Thoracic aorta (tissue), 2 donors: ENCODE data around the gene PALD1. TPM values are rescaled to one million over a fixed set of nuclear protein-coding genes. Genes with fewer than 3 reads are reported as not detected.

Experiments used
- ATAC-seq: fragments of 150-250 bp; one replicate; pipeline ENCODE4 v1.8.0; 2017; ENCODE audit warnings: low read depth; ENCODE audit not compliant: insufficient number of reproducible peaks, low FRiP score
- DNase-seq: peaks from one replicate; pipeline ENCODE4 v3.0.0-alpha.2; 2020; ENCODE audit warnings: low spot score
- H3K27ac ChIP-seq, 2 donors: fragments of 200-600 bp; sonication (generic); 1 replicate in 1 of 2; 2 replicates in 1 of 2; pipeline ENCODE4 v1.5.1; 2016; ENCODE audit warnings: mild to moderate bottlenecking in 2 of 2, moderate library complexity in 2 of 2
- H3K27me3 ChIP-seq: fragments of 200-600 bp; sonication (generic); replicated peaks from 2 replicates; pipeline ENCODE4 v1.6.0; 2016; ENCODE audit warnings: mild to moderate bottlenecking; ENCODE audit not compliant: insufficient read depth
- H3K36me3 ChIP-seq: fragments of 200-600 bp; sonication (generic); one replicate; pipeline ENCODE4 v1.5.1; 2016
- H3K4me1 ChIP-seq, 2 donors: fragments of 200-600 bp; sonication (generic); 1 replicate in 1 of 2; 2 replicates in 1 of 2; pipeline versions ENCODE4 v1.5.1 to v1.6.0; 2016; ENCODE audit warnings: low read depth in 2 of 2, mild to moderate bottlenecking in 1 of 2; ENCODE audit not compliant: control insufficient read depth in 1 of 2
- H3K4me3 ChIP-seq: fragments of 200-600 bp; sonication (generic); 2 replicates; pipeline ENCODE4 v1.5.1; 2016; ENCODE audit warnings: mild to moderate bottlenecking
- H3K9me3 ChIP-seq: fragments of 200-600 bp; sonication (generic); 2 replicates; pipeline ENCODE4 v1.5.1; 2016
- total RNA-seq, 2 donors: library from RNA; depleted of rRNA; stranded (reverse); fragments of >200 nt; gene quantifications; one replicate each; pipeline versions ENCODE4 v1.1.0 to v1.2.3, GENCODE V29; 2016
- TF ChIP-seq, protein P1 (sequence below): fragments of 200-600 bp; sonication (generic); IDR thresholded peaks from one replicate; pipeline ENCODE4 v1.5.1; 2019; ENCODE audit warnings: antibody characterized with exemption

Gene PALD1
- total RNA-seq, 2 donors from 2014 or later = 19.5 to 19.7 TPM

GRCh38 chr10:70571236-70571635 is 92.7 kb downstream of the PALD1 start:
- DNase-seq (no peak), ATAC-seq (no peak)
- Histone ChIP-seq H3K27ac (no peak overlapping the region), H3K4me1 (peaks cover 7 to 9% of the 10 kb centered on the region in 2 donors), H3K9me3 (no peaks in the 10 kb centered on the region), H3K36me3 (no peaks in the 10 kb centered on the region), H3K4me3 (no peak overlapping the region), H3K27me3 (no peaks in the 10 kb centered on the region)
- TF ChIP-seq, protein P1, sequence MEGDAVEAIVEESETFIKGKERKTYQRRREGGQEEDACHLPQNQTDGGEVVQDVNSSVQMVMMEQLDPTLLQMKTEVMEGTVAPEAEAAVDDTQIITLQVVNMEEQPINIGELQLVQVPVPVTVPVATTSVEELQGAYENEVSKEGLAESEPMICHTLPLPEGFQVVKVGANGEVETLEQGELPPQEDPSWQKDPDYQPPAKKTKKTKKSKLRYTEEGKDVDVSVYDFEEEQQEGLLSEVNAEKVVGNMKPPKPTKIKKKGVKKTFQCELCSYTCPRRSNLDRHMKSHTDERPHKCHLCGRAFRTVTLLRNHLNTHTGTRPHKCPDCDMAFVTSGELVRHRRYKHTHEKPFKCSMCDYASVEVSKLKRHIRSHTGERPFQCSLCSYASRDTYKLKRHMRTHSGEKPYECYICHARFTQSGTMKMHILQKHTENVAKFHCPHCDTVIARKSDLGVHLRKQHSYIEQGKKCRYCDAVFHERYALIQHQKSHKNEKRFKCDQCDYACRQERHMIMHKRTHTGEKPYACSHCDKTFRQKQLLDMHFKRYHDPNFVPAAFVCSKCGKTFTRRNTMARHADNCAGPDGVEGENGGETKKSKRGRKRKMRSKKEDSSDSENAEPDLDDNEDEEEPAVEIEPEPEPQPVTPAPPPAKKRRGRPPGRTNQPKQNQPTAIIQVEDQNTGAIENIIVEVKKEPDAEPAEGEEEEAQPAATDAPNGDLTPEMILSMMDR = no peak

- peaks cover 12 to 13% of the 10 kb centered on the region in 2 donors for H3K4me1 ChIP-seq
- H3K27ac ChIP-seq = no peak overlapping the region
- no peaks in the 10 kb centered on the region for H3K27me3 ChIP-seq
- no peak for DNase-seq
- TF ChIP-seq, protein P1 = no peak
- H3K36me3 ChIP-seq = no peaks in the 10 kb centered on the region
- no peaks in the 10 kb centered on the region for H3K9me3 ChIP-seq
- no peak for ATAC-seq
- no peak overlapping the region for H3K4me3 ChIP-seq
Observed at GRCh38 chr10:70571636-70572439, 93.3 kb downstream of the PALD1 start.

DNA sequence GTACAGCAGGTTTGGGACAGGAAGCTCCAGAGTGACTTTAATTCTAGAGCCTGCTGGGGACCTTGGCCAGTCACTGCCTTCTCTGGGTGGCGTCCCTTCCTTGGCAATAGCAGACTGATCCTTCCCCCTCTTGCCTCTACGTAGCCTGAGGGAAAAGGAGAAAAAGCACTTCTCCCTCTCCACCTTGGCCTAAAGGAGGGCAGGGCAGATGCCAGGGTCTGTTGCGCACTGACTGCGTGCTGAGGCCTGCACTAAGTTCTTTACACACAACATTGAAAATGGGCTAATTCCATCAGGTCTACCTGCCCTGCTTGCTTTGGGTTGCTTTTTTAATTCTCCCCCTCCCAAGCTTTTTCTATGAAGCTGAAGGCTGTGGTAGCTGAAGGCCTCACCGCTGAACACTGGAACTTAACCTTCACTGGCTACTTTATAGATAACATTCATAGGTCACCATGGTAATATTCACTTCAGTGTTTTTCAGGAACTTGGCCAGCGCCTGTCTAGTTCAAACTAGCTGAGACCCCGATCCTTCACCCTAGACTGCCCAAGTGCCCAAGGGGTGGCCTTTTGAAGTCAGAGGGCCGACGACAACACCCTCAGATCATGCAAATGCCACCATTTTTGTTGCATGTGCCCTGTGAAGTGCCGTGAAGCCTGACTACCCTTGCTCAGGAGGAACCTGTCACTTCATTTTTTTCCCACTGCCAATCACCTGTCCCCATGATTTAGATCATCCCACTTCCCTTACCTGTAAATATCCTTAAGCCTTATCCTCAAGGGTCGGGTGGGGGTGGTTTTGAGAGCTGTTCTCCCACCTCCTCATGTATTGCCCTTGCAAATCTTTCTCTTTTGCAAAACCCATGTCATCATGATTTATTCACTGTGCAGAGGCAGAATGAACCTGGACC is 95.3 kb downstream of the PALD1 start:
- TF ChIP-seq, protein P1 = no peak

DNA sequence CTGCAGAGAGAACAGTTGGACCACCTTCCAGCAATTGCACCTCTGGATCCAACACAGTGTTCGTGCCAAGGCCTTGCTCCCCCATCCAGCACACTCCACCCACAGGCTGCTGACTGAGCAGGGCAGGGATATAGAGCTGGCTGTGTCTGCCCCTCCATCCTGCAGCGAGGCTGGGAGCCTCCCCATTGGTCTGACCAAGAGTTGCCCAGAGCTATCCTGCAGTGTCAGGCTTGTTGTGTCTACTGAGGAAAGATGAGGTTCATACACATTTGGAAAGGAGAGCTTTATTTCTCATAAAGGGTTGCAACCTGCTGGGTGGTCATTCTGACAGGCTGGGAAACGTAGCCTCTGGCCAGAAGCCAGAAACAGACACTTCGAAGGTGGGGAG is 96.9 kb downstream of the PALD1 start:
- TF ChIP-seq, protein P1 = no peak
- Histone ChIP-seq H3K27ac (no peak overlapping the region), H3K36me3 (no peaks in the 10 kb centered on the region), H3K9me3 (no peaks in the 10 kb centered on the region), H3K4me1 (peaks cover 12 to 13% of the 10 kb centered on the region in 2 donors), H3K27me3 (no peaks in the 10 kb centered on the region), H3K4me3 (peak overlapping the region; percentile 40)
- ATAC-seq (no peak), DNase-seq (no peak)

More for the DNA sequence above, 95.3 kb downstream of the PALD1 start:
- H3K27ac ChIP-seq = no peak overlapping the region
- H3K36me3 ChIP-seq = no peaks in the 10 kb centered on the region
- no peaks in the 10 kb centered on the region for H3K9me3 ChIP-seq
- no peak overlapping the region for H3K4me3 ChIP-seq
- no peaks in the 10 kb centered on the region for H3K27me3 ChIP-seq
- DNase-seq = no peak
- peaks cover 12 to 13% of the 10 kb centered on the region in 2 donors for H3K4me1 ChIP-seq
- ATAC-seq = no peak
